ENCODE data around the gene RAP1GAP. TPM values are rescaled to one million over a fixed set of nuclear protein-coding genes. Genes with fewer than 3 reads are reported as not detected.

Gene RAP1GAP
- total RNA-seq, 2 donors from 2014 or later, result 8.0 to 8.2 TPM

DNA sequence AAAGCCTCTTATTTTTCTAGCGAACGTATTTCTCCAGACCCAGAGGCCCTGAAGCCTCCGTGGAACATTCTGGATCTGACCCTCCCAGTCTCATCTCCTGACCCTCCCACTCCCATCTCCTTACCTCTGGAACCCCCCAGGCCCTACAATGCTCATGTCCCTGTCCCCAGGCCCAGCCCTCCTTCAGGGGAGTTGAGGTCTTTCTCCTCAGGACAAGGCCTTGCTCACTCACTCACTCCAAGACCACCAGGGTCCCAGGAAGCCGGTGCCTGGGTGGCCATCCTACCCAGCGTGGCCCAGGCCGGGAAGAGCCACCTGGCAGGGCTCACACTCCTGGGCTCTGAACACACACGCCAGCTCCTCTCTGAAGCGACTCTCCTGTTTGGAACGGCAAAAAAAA is 91.2 kb downstream of the RAP1GAP start:
- WGBS, 2 experiments (ENCODE audit: insufficient coverage in 1 of 2, insufficient read length in 1 of 2), result 94 to 97% methylated on average over 4 to 8 of the region's 9 CpGs
- no peaks in the 10 kb centered on the region for H3K27me3 Mint-ChIP-seq (ENCODE audit: insufficient read depth)

DNA sequence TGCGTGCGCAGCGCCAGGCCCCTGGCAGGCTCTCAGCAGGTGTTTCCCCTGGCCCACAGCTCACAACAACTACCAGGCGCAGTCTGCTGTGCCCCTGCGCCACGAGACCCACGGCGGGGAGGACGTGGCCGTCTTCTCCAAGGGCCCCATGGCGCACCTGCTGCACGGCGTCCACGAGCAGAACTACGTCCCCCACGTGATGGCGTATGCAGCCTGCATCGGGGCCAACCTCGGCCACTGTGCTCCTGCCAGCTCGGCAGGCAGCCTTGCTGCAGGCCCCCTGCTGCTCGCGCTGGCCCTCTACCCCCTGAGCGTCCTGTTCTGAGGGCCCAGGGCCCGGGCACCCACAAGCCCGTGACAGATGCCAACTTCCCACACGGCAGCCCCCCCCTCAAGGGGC is 91.8 kb downstream of the RAP1GAP start:
- Mint-ChIP-seq H3K27me3 (ENCODE audit: insufficient read depth) (no peaks in the 10 kb centered on the region), H3K4me3 (no peak overlapping the region), H3K4me1 (peaks cover 10% of the 10 kb centered on the region), H3K27ac (no peak overlapping the region), H3K9me3 (peaks cover under 1% of the 10 kb centered on the region), H3K36me3 (ENCODE audit: low read depth) (peaks cover 6% of the 10 kb centered on the region)
- WGBS, 2 experiments (ENCODE audit: insufficient coverage in 1 of 2, insufficient read length in 1 of 2), result 96 to 97% methylated on average over 17 to 26 of the region's 26 CpGs
- no peak overlapping the region for H3K4me3 ChIP-seq (ENCODE audit: low read length)
- DNase-seq, result no peak
- H3K9me3 ChIP-seq (ENCODE audit: control insufficient read depth, low read length), result no peaks in the 10 kb centered on the region
- H3K9ac ChIP-seq (ENCODE audit: extremely low read depth, low read length, poor library complexity, severe bottlenecking), result no peak overlapping the region
- TF ChIP-seq, protein P1, sequence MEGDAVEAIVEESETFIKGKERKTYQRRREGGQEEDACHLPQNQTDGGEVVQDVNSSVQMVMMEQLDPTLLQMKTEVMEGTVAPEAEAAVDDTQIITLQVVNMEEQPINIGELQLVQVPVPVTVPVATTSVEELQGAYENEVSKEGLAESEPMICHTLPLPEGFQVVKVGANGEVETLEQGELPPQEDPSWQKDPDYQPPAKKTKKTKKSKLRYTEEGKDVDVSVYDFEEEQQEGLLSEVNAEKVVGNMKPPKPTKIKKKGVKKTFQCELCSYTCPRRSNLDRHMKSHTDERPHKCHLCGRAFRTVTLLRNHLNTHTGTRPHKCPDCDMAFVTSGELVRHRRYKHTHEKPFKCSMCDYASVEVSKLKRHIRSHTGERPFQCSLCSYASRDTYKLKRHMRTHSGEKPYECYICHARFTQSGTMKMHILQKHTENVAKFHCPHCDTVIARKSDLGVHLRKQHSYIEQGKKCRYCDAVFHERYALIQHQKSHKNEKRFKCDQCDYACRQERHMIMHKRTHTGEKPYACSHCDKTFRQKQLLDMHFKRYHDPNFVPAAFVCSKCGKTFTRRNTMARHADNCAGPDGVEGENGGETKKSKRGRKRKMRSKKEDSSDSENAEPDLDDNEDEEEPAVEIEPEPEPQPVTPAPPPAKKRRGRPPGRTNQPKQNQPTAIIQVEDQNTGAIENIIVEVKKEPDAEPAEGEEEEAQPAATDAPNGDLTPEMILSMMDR (conservative IDR thresholded peaks at IDR 0.05), result no peak
- peaks cover 3% of the 10 kb centered on the region for H3K4me1 ChIP-seq (ENCODE audit: control insufficient read depth, insufficient read depth, low read length)
- no peaks in the 10 kb centered on the region for H3K27me3 ChIP-seq (ENCODE audit: control insufficient read depth, insufficient read depth, low read length, poor library complexity, severe bottlenecking)
- H3K27ac ChIP-seq (ENCODE audit: low read depth, low read length), result no peak overlapping the region
- H3K36me3 ChIP-seq (ENCODE audit: control insufficient read depth, insufficient read depth, low read length), result no peaks in the 10 kb centered on the region

More for the DNA sequence above, 91.2 kb downstream of the RAP1GAP start:
- H3K4me3 Mint-ChIP-seq, result no peak overlapping the region
- Histone ChIP-seq H3K36me3 (ENCODE audit: control insufficient read depth, insufficient read depth, low read length) (no peaks in the 10 kb centered on the region), H3K4me1 (ENCODE audit: control insufficient read depth, insufficient read depth, low read length) (peaks cover 3% of the 10 kb centered on the region), H3K9ac (ENCODE audit: extremely low read depth, low read length, poor library complexity, severe bottlenecking) (no peak overlapping the region), H3K27ac (ENCODE audit: low read depth, low read length) (no peak overlapping the region), H3K27me3 (ENCODE audit: control insufficient read depth, insufficient read depth, low read length, poor library complexity, severe bottlenecking) (no peaks in the 10 kb centered on the region), H3K9me3 (ENCODE audit: control insufficient read depth, low read length) (no peaks in the 10 kb centered on the region), H3K4me3 (ENCODE audit: low read length) (no peak overlapping the region)
- TF ChIP-seq, protein P1 (conservative IDR thresholded peaks at IDR 0.05), result no peak
- H3K4me1 Mint-ChIP-seq, result peaks cover 14% of the 10 kb centered on the region
- no peaks in the 10 kb centered on the region for H3K36me3 Mint-ChIP-seq (ENCODE audit: low read depth)
- H3K27ac Mint-ChIP-seq, result no peak overlapping the region
- peaks cover 2% of the 10 kb centered on the region for H3K9me3 Mint-ChIP-seq
- no peak for DNase-seq

DNA sequence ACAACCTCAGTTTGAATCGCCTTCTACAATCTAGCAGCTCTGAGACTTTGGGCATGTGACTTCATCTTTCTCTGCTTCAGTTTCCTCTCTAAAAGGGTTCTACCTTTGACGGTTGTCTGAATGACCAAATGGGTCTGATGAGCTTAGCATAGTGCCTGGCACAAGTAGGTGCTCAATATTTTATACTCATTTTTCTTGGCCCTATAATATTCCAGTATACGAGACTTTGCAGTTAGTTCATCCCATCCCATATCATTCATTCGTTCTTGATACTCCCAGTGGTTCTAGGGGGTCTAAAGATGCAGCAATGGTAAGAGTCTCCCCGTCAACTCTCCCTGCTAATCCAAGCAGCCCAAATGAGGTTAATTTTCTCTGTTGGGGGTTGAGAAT is 92.4 kb downstream of the RAP1GAP start:
- WGBS, 2 experiments (ENCODE audit: insufficient coverage in 1 of 2, insufficient read length in 1 of 2), result 93 to 95% methylated on average over 4 to 5 of the region's 5 CpGs
- Histone ChIP-seq H3K4me3 (ENCODE audit: low read length) (no peak overlapping the region), H3K27ac (ENCODE audit: low read depth, low read length) (no peak overlapping the region), H3K4me1 (ENCODE audit: control insufficient read depth, insufficient read depth, low read length) (peaks cover 3% of the 10 kb centered on the region), H3K9me3 (ENCODE audit: control insufficient read depth, low read length) (no peaks in the 10 kb centered on the region), H3K27me3 (ENCODE audit: control insufficient read depth, insufficient read depth, low read length, poor library complexity, severe bottlenecking) (no peaks in the 10 kb centered on the region), H3K9ac (ENCODE audit: extremely low read depth, low read length, poor library complexity, severe bottlenecking) (no peak overlapping the region), H3K36me3 (ENCODE audit: control insufficient read depth, insufficient read depth, low read length) (no peaks in the 10 kb centered on the region)
- Mint-ChIP-seq H3K9me3 (no peaks in the 10 kb centered on the region), H3K27ac (no peak overlapping the region), H3K36me3 (ENCODE audit: low read depth) (peaks cover 11% of the 10 kb centered on the region), H3K4me1 (peaks cover 10% of the 10 kb centered on the region), H3K4me3 (no peak overlapping the region), H3K27me3 (ENCODE audit: insufficient read depth) (no peaks in the 10 kb centered on the region)
- TF ChIP-seq, protein P1 (conservative IDR thresholded peaks at IDR 0.05), result no peak
- no peak for DNase-seq
